A549 (cell line): Measurements from ENCODE around the gene TTBK2. TPM values are rescaled to one million over a fixed set of nuclear protein-coding genes. Genes with fewer than 3 reads are reported as not detected.

ENCODE experiments used
- ATAC-seq, 2 experiments: fragments of 200-7000 bp in 1 of 2; fragments of >200 bp in 1 of 2; cut with Nextera tagmentation in 1 of 2; cut with Tn5 transposase in 1 of 2; 3 replicates each; pipeline versions ENCODE4 v1.8.0 to v1.9.1; 2018 to 2020; ENCODE audit warnings: mild to moderate bottlenecking in 1 of 2, moderate library complexity in 1 of 2
- CTCF ChIA-PET: fragments of 300-600 bp; sonication (Branson Sonifier 250); formaldehyde crosslinking; extraction: SDS; loops from one replicate; lab custom pipeline; 2021; ENCODE audit warnings: antibody characterized with exemption, inconsistent platforms; lab: Yijun Ruan, JAX
- POLR2A ChIA-PET: fragments of 350-600 bp; formaldehyde crosslinking; extraction: SDS; loops from one replicate; lab custom pipeline; 2021; ENCODE audit warnings: antibody characterized with exemption, inconsistent platforms; lab: Yijun Ruan, JAX
- DNase-seq, 2 experiments: peaks; one replicate each; pipeline versions ENCODE4 v3.0.0 to v3.0.0-alpha.2; 2011 to 2016; ENCODE audit warnings: low read depth in 1 of 2, low spot score in 1 of 2
- FAIRE-seq: peaks from 2 replicates; lab custom pipeline; 2011; peaks lifted over from hg19 to GRCh38; lab: Jason Lieb, UNC
- H3K27ac ChIP-seq, 2 experiments: fragments of >200 bp; sonication (Bioruptor Twin); formaldehyde crosslinking; 3 replicates each; pipeline ENCODE4 v1.5.1; 2016 to 2017
- H3K4me1 ChIP-seq: fragments of >200 bp; sonication (Bioruptor Twin); formaldehyde crosslinking; 3 replicates; pipeline ENCODE4 v1.6.1; 2016
- H3K4me2 ChIP-seq: fragments of >200 bp; sonication (Bioruptor Twin); formaldehyde crosslinking; 3 replicates; pipeline ENCODE4 v1.6.1; 2016
- H3K4me3 ChIP-seq: fragments of >200 bp; sonication (Bioruptor Twin); formaldehyde crosslinking; 3 replicates; pipeline ENCODE4 v1.5.1; 2016
- H3K9me3 ChIP-seq: fragments of >200 bp; sonication (Bioruptor Twin); formaldehyde crosslinking; 3 replicates; pipeline ENCODE4 v1.6.1; 2016
- CBX8 ChIP-seq: fragments of 200-600 bp; sonication (generic); IDR thresholded peaks from 2 replicates; pipeline ENCODE4 v1.6.1; 2016
- CEBPB ChIP-seq, 2 experiments: fragments of >200 bp in 1 of 2; sonication (Bioruptor Twin) in 1 of 2; formaldehyde crosslinking in 1 of 2; IDR thresholded peaks; 2 replicates each; pipeline ENCODE4 v1.6.1; 2012 to 2016
- CHD2 ChIP-seq: fragments of 150-350 bp; IDR thresholded peaks from 2 replicates; pipeline ENCODE4 v1.6.1; 2014; ENCODE audit warnings: low read length; ENCODE audit not compliant: partially characterized antibody
- FOSL2 ChIP-seq, 2 experiments: fragments of 450-650 bp in 1 of 2; fragments of >200 bp in 1 of 2; sonication (Bioruptor Twin) in 1 of 2; formaldehyde crosslinking; IDR thresholded peaks; 2 replicates each; pipeline versions ENCODE4 v1.5.0 to v1.6.1; 2016 to 2020; ENCODE audit warnings: mild to moderate bottlenecking in 1 of 2, moderate library complexity in 1 of 2
- GATA3 ChIP-seq: IDR thresholded peaks from 2 replicates; pipeline ENCODE4 v1.6.1; 2012; ENCODE audit warnings: borderline replicate concordance
- HDAC2 ChIP-seq: fragments of 200-600 bp; sonication (generic); IDR thresholded peaks from 2 replicates; pipeline ENCODE4 v1.6.1; 2016
- KDM5A ChIP-seq: fragments of 200-600 bp; sonication (generic); IDR thresholded peaks from 2 replicates; pipeline ENCODE4 v1.6.1; 2016; ENCODE audit warnings: antibody characterized with exemption, mild to moderate bottlenecking
- NPAS2 ChIP-seq: fragments of 250-450 bp; sonication (Bioruptor Pico); IDR thresholded peaks from 2 replicates; pipeline ENCODE4 v1.8.0; 2022; ENCODE audit warnings: mild to moderate bottlenecking, moderate library complexity, borderline replicate concordance
- POLR2A ChIP-seq: IDR thresholded peaks from 2 replicates; pipeline ENCODE4 v1.6.1; 2012; ENCODE audit warnings: mild to moderate bottlenecking, low read length
- POLR2AphosphoS2 ChIP-seq: conservative IDR thresholded peaks from 2 replicates; pipeline ENCODE4 v1.6.1; 2012; ENCODE audit warnings: low read length, improper control_type of control experiment, inconsistent platforms
- RARB ChIP-seq: fragments of 250-450 bp; sonication (Bioruptor Pico); IDR thresholded peaks from 2 replicates; pipeline ENCODE4 v1.8.0; 2021; ENCODE audit warnings: mild to moderate bottlenecking, moderate library complexity
- RFX5 ChIP-seq: fragments of 450-650 bp; IDR thresholded peaks from 2 replicates; pipeline ENCODE4 v1.7.1; 2014; ENCODE audit warnings: antibody characterized with exemption, mild to moderate bottlenecking, moderate library complexity
- TP53 ChIP-seq: fragments of 250-450 bp; sonication (Bioruptor Pico); IDR thresholded peaks from 2 replicates; pipeline ENCODE4 v1.5.0; 2021; ENCODE audit warnings: mild to moderate bottlenecking, moderate library complexity
- ZC3H11A ChIP-seq: fragments of 450-650 bp; IDR thresholded peaks from 2 replicates; pipeline ENCODE4 v1.6.1; 2014; ENCODE audit warnings: antibody characterized with exemption, mild to moderate bottlenecking
- ZFP36 ChIP-seq: fragments of 450-650 bp; IDR thresholded peaks from 2 replicates; pipeline ENCODE4 v1.6.1; 2014; ENCODE audit warnings: borderline replicate concordance; ENCODE audit not compliant: partially characterized antibody
- ZSCAN20 ChIP-seq: fragments of 250-450 bp; sonication (Bioruptor Pico); IDR thresholded peaks from 2 replicates; pipeline ENCODE4 v1.8.0; 2022; ENCODE audit warnings: mild to moderate bottlenecking, moderate library complexity
- WGBS: methylation state at CpG from one replicate; pipeline ENCODE4 v1.1.6; 2017; ENCODE audit errors: missing lambda C conversion rate; 5-methylcytosine and 5-hydroxymethylcytosine counted together
- polyA plus RNA-seq, 4 experiments: library from polyadenylated mRNA; depleted of rRNA in 3 of 4; stranded (reverse); fragments of >200 nt; fragmentation: RNase III in 1 of 4; extraction: RNeasy Plus Mini Kit Qiagen cat#74134 plus additional on column Dnase treatment in 1 of 4; gene quantifications; 2 replicates in 3 of 4; 3 replicates in 1 of 4; pipeline ENCODE4 v1.2.3, GENCODE V29; 2011 to 2017
- TF ChIP-seq, protein P1 (sequence below): fragments of >200 bp; sonication (Bioruptor Twin); formaldehyde crosslinking; IDR thresholded peaks from 3 replicates; pipeline ENCODE4 v1.5.1; 2016
- TF ChIP-seq, protein P2 (sequence below): fragments of 450-650 bp; IDR thresholded peaks from 2 replicates; pipeline ENCODE4 v1.6.1; 2014; ENCODE audit warnings: antibody characterized with exemption

Gene TTBK2
- polyA plus RNA-seq, 2 of the 4 experiments (the other 2 are of a cell fraction), result 2.3 to 5.6 TPM

GRCh38 chr15:42879443-42879842 is 41.1 kb downstream of the TTBK2 start:
- no peaks in the 10 kb centered on the region; the same call in 2 of the 3 replicates for H3K9me3 ChIP-seq
- TF ChIP-seq ZFP36 (no peak), CBX8 (no peak), RARB (no peak), TP53 (CRISPR knock-in tag) (no peak), FOSL2 (IDR thresholded peaks at IDR 0.05) (no peak), FOSL2 (CRISPR knock-in tag; IDR thresholded peaks at IDR 0.05) (no peak), HDAC2 (no peak), CEBPB (IDR thresholded peaks at IDR 0.05) (no peak)
- TF ChIP-seq, protein P1, sequence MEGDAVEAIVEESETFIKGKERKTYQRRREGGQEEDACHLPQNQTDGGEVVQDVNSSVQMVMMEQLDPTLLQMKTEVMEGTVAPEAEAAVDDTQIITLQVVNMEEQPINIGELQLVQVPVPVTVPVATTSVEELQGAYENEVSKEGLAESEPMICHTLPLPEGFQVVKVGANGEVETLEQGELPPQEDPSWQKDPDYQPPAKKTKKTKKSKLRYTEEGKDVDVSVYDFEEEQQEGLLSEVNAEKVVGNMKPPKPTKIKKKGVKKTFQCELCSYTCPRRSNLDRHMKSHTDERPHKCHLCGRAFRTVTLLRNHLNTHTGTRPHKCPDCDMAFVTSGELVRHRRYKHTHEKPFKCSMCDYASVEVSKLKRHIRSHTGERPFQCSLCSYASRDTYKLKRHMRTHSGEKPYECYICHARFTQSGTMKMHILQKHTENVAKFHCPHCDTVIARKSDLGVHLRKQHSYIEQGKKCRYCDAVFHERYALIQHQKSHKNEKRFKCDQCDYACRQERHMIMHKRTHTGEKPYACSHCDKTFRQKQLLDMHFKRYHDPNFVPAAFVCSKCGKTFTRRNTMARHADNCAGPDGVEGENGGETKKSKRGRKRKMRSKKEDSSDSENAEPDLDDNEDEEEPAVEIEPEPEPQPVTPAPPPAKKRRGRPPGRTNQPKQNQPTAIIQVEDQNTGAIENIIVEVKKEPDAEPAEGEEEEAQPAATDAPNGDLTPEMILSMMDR, result no peak
- TF ChIP-seq, protein P2, sequence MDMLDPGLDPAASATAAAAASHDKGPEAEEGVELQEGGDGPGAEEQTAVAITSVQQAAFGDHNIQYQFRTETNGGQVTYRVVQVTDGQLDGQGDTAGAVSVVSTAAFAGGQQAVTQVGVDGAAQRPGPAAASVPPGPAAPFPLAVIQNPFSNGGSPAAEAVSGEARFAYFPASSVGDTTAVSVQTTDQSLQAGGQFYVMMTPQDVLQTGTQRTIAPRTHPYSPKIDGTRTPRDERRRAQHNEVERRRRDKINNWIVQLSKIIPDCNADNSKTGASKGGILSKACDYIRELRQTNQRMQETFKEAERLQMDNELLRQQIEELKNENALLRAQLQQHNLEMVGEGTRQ, result no peak
- TF ChIP-seq, all 56 proteins: peak for 0
- Histone ChIP-seq H3K4me3 (no peak overlapping the region), H3K4me2 (no peak overlapping the region), H3K27ac (no peak overlapping the region), H3K4me1 (no peaks in the 10 kb centered on the region)
- CTCF ChIA-PET, result interaction anchor here (1.9 kb wide), 1 partner anchor 47 kb away, joined by 10 read pairs; no protein-coding TSS in a partner anchor
- no peak for ATAC-seq
- DNase-seq, result no peak
- no peak for FAIRE-seq
- POLR2A ChIA-PET, result no interaction called here
- WGBS, result 84% methylated on average over 4 of the region's 4 CpGs

DNA sequence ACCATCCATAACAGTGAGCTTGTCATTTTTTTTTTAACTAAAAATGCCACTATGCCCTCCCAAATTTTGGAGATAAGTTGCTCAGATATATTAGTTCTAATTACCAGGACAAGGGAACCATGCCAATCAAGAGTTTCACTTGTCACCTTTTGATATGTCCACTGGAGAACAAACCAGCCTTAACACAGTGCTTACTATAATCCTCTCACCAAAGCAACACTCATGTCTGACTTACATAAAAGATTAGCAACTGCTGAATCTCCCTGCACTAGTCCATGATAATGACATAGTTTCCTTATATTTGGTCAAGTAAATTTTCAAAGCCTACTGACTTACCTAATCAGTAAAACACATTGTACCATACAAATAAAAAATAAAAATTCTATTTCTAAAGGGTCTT is 44.4 kb downstream of the TTBK2 start:
- POLR2A ChIA-PET, result no interaction called here

DNA sequence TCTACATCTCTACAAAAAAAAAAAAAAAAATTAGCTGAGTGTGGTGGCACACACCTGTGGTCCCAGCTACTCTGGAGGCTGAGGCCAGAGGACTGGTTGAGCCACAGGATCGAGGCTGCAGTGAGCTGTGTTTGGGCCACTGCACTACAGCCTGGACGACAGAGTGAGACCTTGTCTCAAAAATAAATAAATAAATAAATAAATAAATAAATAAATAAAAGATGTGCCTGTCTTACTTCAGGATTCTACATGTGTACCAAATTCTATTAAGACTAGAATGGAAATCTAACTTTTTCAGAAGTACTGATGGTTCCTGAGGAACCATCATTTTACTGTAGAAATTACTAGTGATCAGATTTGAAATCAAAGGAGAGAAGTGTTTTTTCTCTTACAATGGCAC is 51.9 kb downstream of the TTBK2 start:
- no peak for TF ChIP-seq GATA3
- no peak for TF ChIP-seq ZC3H11A
- no peak for TF ChIP-seq CHD2
- FAIRE-seq (no peak), ATAC-seq (no peak), DNase-seq (no peak)
- Histone ChIP-seq H3K9me3 (no peaks in the 10 kb centered on the region), H3K4me1 (no peaks in the 10 kb centered on the region), H3K4me2 (no peak overlapping the region), H3K4me3 (no peak overlapping the region), H3K27ac (no peak overlapping the region)
- ChIA-PET POLR2A (no interaction called here), CTCF (interaction anchor here (1.5 kb wide), 1 partner anchor 24 kb away, joined by 4 read pairs; no protein-coding TSS in a partner anchor)
- WGBS, result 82% methylated on average over 2 of the region's 2 CpGs

More for the DNA sequence above, 44.4 kb downstream of the TTBK2 start:
- CTCF ChIA-PET, result no interaction called here
- H3K4me2 ChIP-seq, result no peak overlapping the region
- H3K27ac ChIP-seq, result no peak overlapping the region
- H3K9me3 ChIP-seq, result no peaks in the 10 kb centered on the region
- FAIRE-seq (no peak), ATAC-seq (no peak), DNase-seq (no peak)
- TF ChIP-seq ZSCAN20 (CRISPR knock-in tag), result no peak
- H3K4me1 ChIP-seq, result no peaks in the 10 kb centered on the region
- no peak overlapping the region for H3K4me3 ChIP-seq

DNA sequence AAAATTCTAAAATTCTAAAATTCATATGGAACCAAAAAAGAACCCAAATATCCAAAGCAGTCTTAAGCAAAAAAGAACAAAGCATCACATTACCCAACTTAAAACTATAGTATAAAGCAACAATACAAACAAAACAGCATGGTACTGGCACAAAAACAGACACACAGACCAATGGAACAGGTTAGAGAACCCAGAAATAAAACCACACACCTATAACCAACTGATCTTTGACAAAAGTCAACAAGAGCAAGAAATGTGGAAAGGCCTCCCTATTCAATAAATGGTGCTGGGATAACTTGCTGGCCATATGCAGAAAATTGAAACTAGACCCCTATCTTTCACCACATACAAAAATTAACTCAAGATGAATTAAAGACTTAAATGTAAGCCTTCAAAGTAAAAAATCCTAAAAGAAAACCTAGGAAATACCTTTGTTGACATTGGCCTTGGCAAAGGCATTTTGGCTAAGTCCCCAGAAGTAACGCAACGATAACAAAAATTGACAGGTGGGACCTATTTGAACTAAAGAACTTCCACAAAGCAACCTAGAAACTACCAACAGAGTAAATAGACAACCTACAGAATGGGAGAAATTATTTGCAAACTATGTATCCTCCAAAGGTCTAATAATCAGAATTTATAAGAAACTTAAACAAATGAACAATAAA is 56.9 kb downstream of the TTBK2 start:
- Histone ChIP-seq H3K4me1 (no peaks in the 10 kb centered on the region), H3K4me3 (no peak overlapping the region), H3K4me2 (no peak overlapping the region), H3K9me3 (no peaks in the 10 kb centered on the region), H3K27ac (no peak overlapping the region)
- 96% methylated on average over 2 of the region's 2 CpGs for WGBS
- ATAC-seq, result no peak
- no peak for FAIRE-seq
- TF ChIP-seq RFX5, result no peak
- TF ChIP-seq NPAS2 (CRISPR knock-in tag), result no peak
- no peak for TF ChIP-seq POLR2A
- TF ChIP-seq TP53 (CRISPR knock-in tag), result no peak
- no peak for TF ChIP-seq HDAC2
- TF ChIP-seq POLR2AphosphoS2, result no peak
- TF ChIP-seq KDM5A, result no peak
- no peak for TF ChIP-seq RARB
- ChIA-PET POLR2A (no interaction called here), CTCF (no interaction called here)
- DNase-seq, result no peak
